Activated CD4-positive, alpha-beta T cell treated with anti-CD3 and anti-CD28 coated beads for 36 hours (primary cell): Measurements from ENCODE around the gene SLC5A11. TPM values are rescaled to one million over a fixed set of nuclear protein-coding genes. Genes with fewer than 3 reads are reported as not detected.

Experiments used
- ATAC-seq: fragments of 200-7000 bp; cut with Tn5 transposase; one replicate; pipeline ENCODE4 v1.10.0; 2021; ENCODE audit warnings: mild to moderate bottlenecking, moderate library complexity
- CTCF ChIA-PET: fragments of 350-600 bp; sonication (Branson Sonifier 250); formaldehyde crosslinking; loops from one replicate; lab custom pipeline; 2021; ENCODE audit warnings: antibody characterized with exemption; lab: Charles Lee
- POLR2A ChIA-PET: fragments of 350-600 bp; sonication (Branson Sonifier 250); formaldehyde crosslinking; loops from one replicate; lab custom pipeline; 2021; ENCODE audit warnings: antibody characterized with exemption, inconsistent platforms; lab: Charles Lee
- DNase-seq: peaks from one replicate; pipeline ENCODE4 v3.0.0-alpha.2; 2020
- H3K27ac Mint-ChIP-seq: one replicate; pipeline ENCODE4 v1.8.0; 2021; ENCODE audit warnings: mixed read lengths
- H3K27me3 Mint-ChIP-seq: one replicate; pipeline ENCODE4 v1.8.0; 2021; ENCODE audit warnings: mixed read lengths
- H3K36me3 Mint-ChIP-seq: one replicate; pipeline ENCODE4 v1.8.0; 2021; ENCODE audit warnings: low read depth, mixed read lengths
- H3K4me1 Mint-ChIP-seq: one replicate; pipeline ENCODE4 v1.8.0; 2021; ENCODE audit warnings: mixed read lengths
- H3K4me3 Mint-ChIP-seq: one replicate; pipeline ENCODE4 v1.8.0; 2021; ENCODE audit warnings: mild to moderate bottlenecking, moderate library complexity, mixed read lengths
- H3K9me3 Mint-ChIP-seq: one replicate; pipeline ENCODE4 v1.8.0; 2021; ENCODE audit warnings: low read depth, mixed read lengths
- intact Hi-C, 2 experiments: fragments of 100-400 bp; cut with DNase I in 1 of 2; cut with micrococcal nuclease in 1 of 2; formaldehyde crosslinking; loops; one replicate each; pipeline versions ENCODE4 v1.14.2 to v1.15.1; 2022 to 2024; cut with DNase I, micrococcal nuclease
- total RNA-seq, 2 experiments: library from RNA; stranded (reverse); gene quantifications; one replicate each; pipeline ENCODE4 v1.2.3, GENCODE V29; 2021

SLC5A11 gene
- total RNA-seq, 2 experiments from 2014 or later = not detected

DNA sequence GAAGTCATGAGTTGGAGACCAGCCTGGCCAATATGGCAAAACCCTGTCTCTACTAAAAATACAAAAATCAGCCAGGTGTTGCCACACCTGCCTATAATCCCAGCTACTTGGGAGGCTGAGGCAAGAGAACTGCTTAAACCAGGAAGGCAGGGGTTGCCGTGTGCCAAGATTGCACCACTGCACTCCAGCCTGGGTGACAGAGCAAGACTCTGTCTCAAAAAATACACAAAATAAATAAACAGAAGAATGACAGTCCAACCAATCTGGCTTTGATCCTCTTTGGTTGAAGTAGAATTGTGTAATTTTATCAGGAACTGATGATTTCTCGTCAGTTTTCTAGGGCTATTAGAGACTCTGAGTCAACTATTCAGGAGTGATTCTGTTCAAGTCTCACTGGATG, 79.4 kb downstream of the SLC5A11 start:
- H3K9me3 Mint-ChIP-seq = no peaks in the 10 kb centered on the region
- ChIA-PET CTCF (no interaction called here), POLR2A (no interaction called here)
- intact Hi-C loops = no loop called here
- H3K36me3 Mint-ChIP-seq = peaks cover 28% of the 10 kb centered on the region
- ATAC-seq = no peak
- peaks cover 7% of the 10 kb centered on the region for H3K4me1 Mint-ChIP-seq
- DNase-seq = no peak
- H3K27ac Mint-ChIP-seq = no peak overlapping the region
- H3K27me3 Mint-ChIP-seq = no peaks in the 10 kb centered on the region
- H3K4me3 Mint-ChIP-seq = no peak overlapping the region

GRCh38 chr16:24929409-24929808, 83.6 kb downstream of the SLC5A11 start:
- H3K4me3 Mint-ChIP-seq = no peak overlapping the region
- H3K36me3 Mint-ChIP-seq = peaks cover 29% of the 10 kb centered on the region
- DNase-seq = no peak
- no peak overlapping the region for H3K27ac Mint-ChIP-seq
- H3K4me1 Mint-ChIP-seq = no peaks in the 10 kb centered on the region
- no peak for ATAC-seq
- H3K9me3 Mint-ChIP-seq = no peaks in the 10 kb centered on the region
- intact Hi-C loops = no loop called here
- POLR2A ChIA-PET = no interaction called here
- CTCF ChIA-PET = interaction anchor here (0.6 to 2.1 kb wide), 4 partner anchors 10 to 296 kb away, joined by 3 to 7 read pairs (median 4); no protein-coding TSS in a partner anchor
- no peaks in the 10 kb centered on the region for H3K27me3 Mint-ChIP-seq

DNA sequence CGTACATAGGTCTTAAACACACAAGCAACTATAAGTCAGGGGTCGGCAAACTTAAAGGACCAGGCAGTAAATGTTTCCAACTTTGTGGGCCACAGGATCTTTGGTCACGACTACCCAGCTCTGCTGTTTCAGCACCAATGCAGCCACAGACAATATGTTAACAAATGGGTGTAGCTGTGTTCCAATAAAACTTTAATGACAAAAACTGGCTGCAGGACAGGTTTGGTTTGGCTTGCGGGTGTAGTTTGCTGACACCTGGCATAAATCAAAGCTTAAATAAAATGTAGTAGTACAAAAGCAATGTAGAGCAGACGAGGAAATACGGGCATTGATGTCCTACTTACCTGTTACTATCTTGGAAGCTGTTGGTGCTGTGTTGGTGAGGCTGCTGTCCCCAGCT, 84.7 kb downstream of the SLC5A11 start:
- Mint-ChIP-seq H3K36me3 (peaks cover 35% of the 10 kb centered on the region), H3K27ac (no peak overlapping the region), H3K4me3 (no peak overlapping the region), H3K9me3 (no peaks in the 10 kb centered on the region), H3K27me3 (no peaks in the 10 kb centered on the region), H3K4me1 (no peaks in the 10 kb centered on the region)
- CTCF ChIA-PET = interaction anchor here (2.1 kb wide), 1 partner anchor 19 kb away, joined by 7 read pairs; no protein-coding TSS in a partner anchor
- intact Hi-C loops = no loop called here
- ATAC-seq = no peak
- POLR2A ChIA-PET = no interaction called here
- no peak for DNase-seq

DNA sequence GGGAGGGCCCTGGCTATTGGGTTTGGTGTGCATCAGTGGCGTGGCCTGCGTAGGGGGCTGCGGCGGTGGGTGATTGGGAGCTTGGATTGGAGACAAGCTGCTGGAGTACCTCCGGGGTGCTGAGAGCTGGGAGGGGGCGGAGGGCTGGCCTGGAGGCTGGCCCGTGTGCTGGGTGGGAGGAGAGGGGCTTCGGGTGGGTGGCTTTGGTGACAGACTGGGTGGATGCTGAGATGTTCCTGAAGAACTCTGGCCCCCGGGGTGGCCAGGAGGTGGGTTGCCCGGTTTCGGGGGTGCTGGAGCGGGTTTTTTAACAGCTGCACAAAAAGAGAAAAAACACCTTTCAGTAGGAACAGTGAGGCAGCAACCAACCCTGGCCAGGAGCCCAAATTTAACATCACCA, 85.3 kb downstream of the SLC5A11 start:
- intact Hi-C loops = no loop called here
- Mint-ChIP-seq H3K27me3 (no peaks in the 10 kb centered on the region), H3K27ac (no peak overlapping the region), H3K9me3 (no peaks in the 10 kb centered on the region), H3K36me3 (peaks cover 39% of the 10 kb centered on the region), H3K4me3 (no peak overlapping the region), H3K4me1 (no peaks in the 10 kb centered on the region)
- ATAC-seq = no peak
- POLR2A ChIA-PET = no interaction called here
- DNase-seq = no peak
- CTCF ChIA-PET = no interaction called here

- ATAC-seq (no peak), DNase-seq (no peak)
- intact Hi-C loops = no loop called here
- Mint-ChIP-seq H3K4me1 (peaks cover 4% of the 10 kb centered on the region), H3K27ac (no peak overlapping the region), H3K4me3 (no peak overlapping the region), H3K27me3 (no peaks in the 10 kb centered on the region), H3K36me3 (peaks cover 31% of the 10 kb centered on the region), H3K9me3 (no peaks in the 10 kb centered on the region)
- ChIA-PET CTCF (interaction anchor here (0.6 kb wide), 1 partner anchor 11 kb away, joined by 3 read pairs; no protein-coding TSS in a partner anchor), POLR2A (no interaction called here)
These were observed 89.6 kb downstream of the SLC5A11 start for GRCh38 chr16:24935336-24935735.

DNA sequence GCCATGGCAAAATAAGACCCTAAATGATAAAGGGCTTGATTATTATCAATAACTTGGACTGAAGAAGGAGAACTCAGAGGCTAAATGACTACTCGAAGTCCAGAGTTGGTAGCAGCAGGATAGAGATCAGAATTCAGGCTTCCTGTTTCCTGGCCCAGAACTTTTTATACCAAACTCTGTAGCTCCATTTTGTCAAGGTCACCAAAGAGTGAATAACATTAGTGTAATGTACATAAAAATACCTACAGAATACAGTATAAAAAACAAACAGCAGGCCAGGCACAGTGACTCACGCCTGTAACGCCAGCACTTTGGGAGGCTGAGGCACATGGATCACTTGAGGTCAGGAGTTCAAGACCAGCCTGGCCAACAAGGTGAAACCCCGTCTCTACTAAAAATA, 90.4 kb downstream of the SLC5A11 start:
- ChIA-PET POLR2A (no interaction called here), CTCF (no interaction called here)
- DNase-seq = no peak
- H3K9me3 Mint-ChIP-seq = no peaks in the 10 kb centered on the region
- intact Hi-C loops = no loop called here
- no peak overlapping the region for H3K4me3 Mint-ChIP-seq
- no peaks in the 10 kb centered on the region for H3K27me3 Mint-ChIP-seq
- no peak overlapping the region for H3K27ac Mint-ChIP-seq
- H3K36me3 Mint-ChIP-seq = peaks cover 31% of the 10 kb centered on the region
- peaks cover 4% of the 10 kb centered on the region for H3K4me1 Mint-ChIP-seq
- ATAC-seq = no peak

GRCh38 chr16:24939224-24939623, 93.5 kb downstream of the SLC5A11 start:
- ATAC-seq = no peak
- H3K27me3 Mint-ChIP-seq = no peaks in the 10 kb centered on the region
- H3K4me1 Mint-ChIP-seq = peaks cover 4% of the 10 kb centered on the region
- CTCF ChIA-PET = interaction anchor here (0.6 kb wide), 1 partner anchor 11 kb away, joined by 3 read pairs; no protein-coding TSS in a partner anchor
- no peak overlapping the region for H3K27ac Mint-ChIP-seq
- intact Hi-C loops = no loop called here
- POLR2A ChIA-PET = interaction anchor here (0.6 kb wide), 1 partner anchor 11 kb away, joined by 3 read pairs; no protein-coding TSS in a partner anchor
- H3K36me3 Mint-ChIP-seq = peaks cover 38% of the 10 kb centered on the region
- DNase-seq = no peak
- H3K9me3 Mint-ChIP-seq = no peaks in the 10 kb centered on the region
- H3K4me3 Mint-ChIP-seq = no peak overlapping the region

GRCh38 chr16:24939738-24940137, 94.0 kb downstream of the SLC5A11 start:
- no peak overlapping the region for H3K4me3 Mint-ChIP-seq
- ChIA-PET CTCF (interaction anchor here (0.6 kb wide), 1 partner anchor 11 kb away, joined by 3 read pairs; no protein-coding TSS in a partner anchor), POLR2A (interaction anchor here (0.6 kb wide), 1 partner anchor 12 kb away, joined by 3 read pairs; no protein-coding TSS in a partner anchor)
- H3K9me3 Mint-ChIP-seq = no peaks in the 10 kb centered on the region
- ATAC-seq (no peak), DNase-seq (no peak)
- H3K4me1 Mint-ChIP-seq = peaks cover 4% of the 10 kb centered on the region
- no peaks in the 10 kb centered on the region for H3K27me3 Mint-ChIP-seq
- peaks cover 36% of the 10 kb centered on the region for H3K36me3 Mint-ChIP-seq
- intact Hi-C loops = no loop called here
- no peak overlapping the region for H3K27ac Mint-ChIP-seq

DNA sequence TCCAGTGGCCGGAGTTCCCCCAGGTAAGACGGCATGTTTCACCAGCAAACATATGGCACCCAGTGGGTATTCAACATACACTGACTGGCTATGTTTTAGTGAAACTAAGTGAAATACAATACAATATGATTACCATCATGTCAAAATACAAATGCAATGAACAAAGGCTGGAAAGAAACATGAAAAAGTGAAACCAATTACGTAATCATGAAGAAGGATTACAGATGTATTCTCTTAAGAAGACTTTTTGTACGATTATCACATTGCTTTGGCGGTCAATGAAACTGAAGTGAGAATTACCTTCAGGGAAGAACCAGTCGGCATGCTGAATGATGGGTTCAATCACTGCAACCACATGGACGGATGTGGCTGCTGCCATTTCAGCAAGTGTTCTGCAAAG, 97.7 kb downstream of the SLC5A11 start:
- ChIA-PET CTCF (no interaction called here), POLR2A (no interaction called here)
- no peaks in the 10 kb centered on the region for H3K27me3 Mint-ChIP-seq
- intact Hi-C loops = no loop called here
- no peaks in the 10 kb centered on the region for H3K9me3 Mint-ChIP-seq
- H3K4me3 Mint-ChIP-seq = no peak overlapping the region
- H3K4me1 Mint-ChIP-seq = peaks cover 4% of the 10 kb centered on the region
- no peak overlapping the region for H3K27ac Mint-ChIP-seq
- ATAC-seq (no peak), DNase-seq (no peak)
- peaks cover 41% of the 10 kb centered on the region for H3K36me3 Mint-ChIP-seq

GRCh38 chr16:24944206-24944605, 98.4 kb downstream of the SLC5A11 start:
- H3K27me3 Mint-ChIP-seq = no peaks in the 10 kb centered on the region
- H3K4me1 Mint-ChIP-seq = no peaks in the 10 kb centered on the region
- no peak for ATAC-seq
- peaks cover 40% of the 10 kb centered on the region for H3K36me3 Mint-ChIP-seq
- H3K4me3 Mint-ChIP-seq = no peak overlapping the region
- intact Hi-C loops = no loop called here
- H3K9me3 Mint-ChIP-seq = no peaks in the 10 kb centered on the region
- H3K27ac Mint-ChIP-seq = no peak overlapping the region
- CTCF ChIA-PET = interaction anchor here (1.1 kb wide), 1 partner anchor 39 kb away, joined by 5 read pairs; no protein-coding TSS in a partner anchor
- POLR2A ChIA-PET = no interaction called here
- no peak for DNase-seq

- ChIA-PET POLR2A (no interaction called here), CTCF (interaction anchor here (0.5 kb wide), 1 partner anchor 11 kb away, joined by 3 read pairs; no protein-coding TSS in a partner anchor)
- Mint-ChIP-seq H3K4me1 (no peaks in the 10 kb centered on the region), H3K27me3 (no peaks in the 10 kb centered on the region), H3K27ac (no peak overlapping the region), H3K36me3 (peaks cover 31% of the 10 kb centered on the region), H3K4me3 (no peak overlapping the region), H3K9me3 (no peaks in the 10 kb centered on the region)
- DNase-seq (no peak), ATAC-seq (no peak)
- intact Hi-C loops = no loop called here
These were observed 100.4 kb downstream of the SLC5A11 start for GRCh38 chr16:24946155-24946554.

GRCh38 chr16:24950275-24950674, 104.5 kb downstream of the SLC5A11 start:
- H3K27me3 Mint-ChIP-seq = no peaks in the 10 kb centered on the region
- no peak overlapping the region for H3K27ac Mint-ChIP-seq
- CTCF ChIA-PET = no interaction called here
- DNase-seq = no peak
- H3K4me1 Mint-ChIP-seq = no peaks in the 10 kb centered on the region
- no peak overlapping the region for H3K4me3 Mint-ChIP-seq
- intact Hi-C loops = no loop called here
- no peak for ATAC-seq
- POLR2A ChIA-PET = no interaction called here
- no peaks in the 10 kb centered on the region for H3K9me3 Mint-ChIP-seq
- H3K36me3 Mint-ChIP-seq = peaks cover 28% of the 10 kb centered on the region
